ACC112 (cell line): Measurements from ENCODE around the gene DAP.

Source experiments
- H2AFZ ChIP-seq: fragments of 200-600 bp; sonication (generic); one replicate; pipeline ENCODE4 v1.6.0; 2017; ENCODE audit warnings: antibody characterized with exemption, low read length; ENCODE audit not compliant: unreplicated experiment
- H3K27ac ChIP-seq: fragments of 200-600 bp; sonication (generic); 2 replicates; pipeline ENCODE4 v1.5.1; 2014; ENCODE audit warnings: low read depth, mild to moderate bottlenecking, antibody characterized with exemption, low read length, moderate library complexity
- H3K27me3 ChIP-seq: fragments of 200-600 bp; sonication (generic); 2 replicates; pipeline ENCODE4 v1.6.1; 2014; ENCODE audit warnings: mild to moderate bottlenecking, antibody characterized with exemption, low read length, moderate library complexity, mixed read lengths; ENCODE audit not compliant: insufficient read depth
- H3K36me3 ChIP-seq: fragments of 200-600 bp; sonication (generic); 2 replicates; pipeline ENCODE4 v1.6.1; 2016; ENCODE audit warnings: mild to moderate bottlenecking, antibody characterized with exemption, low read length, moderate library complexity, mixed read lengths; ENCODE audit not compliant: insufficient read depth
- H3K4me1 ChIP-seq: fragments of 200-600 bp; sonication (generic); one replicate; pipeline ENCODE4 v1.6.1; 2016; ENCODE audit warnings: low read length, mixed read lengths; ENCODE audit not compliant: insufficient read depth, unreplicated experiment, control insufficient read depth
- H3K4me3 ChIP-seq: fragments of 200-600 bp; sonication (generic); 2 replicates; pipeline ENCODE4 v1.5.1; 2014; ENCODE audit warnings: mild to moderate bottlenecking, low read depth, low read length
- H3K79me2 ChIP-seq: fragments of 200-600 bp; sonication (generic); one replicate; pipeline ENCODE4 v1.6.0; 2016; ENCODE audit warnings: low read length; ENCODE audit not compliant: control insufficient read depth, unreplicated experiment, insufficient read depth

Gene DAP

GRCh38 chr5:10701567-10702039 lies 59.4 kb downstream of the DAP start:
- peak overlapping the region; percentile 74 for H3K27ac ChIP-seq
- peaks cover 48% of the 10 kb centered on the region for H3K4me1 ChIP-seq
- H3K79me2 ChIP-seq = peaks cover 13% of the 10 kb centered on the region
- no peaks in the 10 kb centered on the region for H3K27me3 ChIP-seq
- no peak overlapping the region for H2AFZ ChIP-seq
- peak overlapping the region; percentile 5; the same call in 1 of the 2 replicates for H3K4me3 ChIP-seq
- no peaks in the 10 kb centered on the region for H3K36me3 ChIP-seq

- H3K27ac ChIP-seq = no peak overlapping the region
Observed at GRCh38 chr5:10700516-10700915, 60.5 kb downstream of the DAP start.

GRCh38 chr5:10699987-10700386 lies 61.0 kb downstream of the DAP start:
- H3K4me3 ChIP-seq = no peak overlapping the region
- H3K27ac ChIP-seq = no peak overlapping the region
- no peaks in the 10 kb centered on the region for H3K27me3 ChIP-seq
- H3K4me1 ChIP-seq = peaks cover 44% of the 10 kb centered on the region
- no peak overlapping the region for H2AFZ ChIP-seq
- H3K79me2 ChIP-seq = peaks cover 13% of the 10 kb centered on the region
- no peaks in the 10 kb centered on the region for H3K36me3 ChIP-seq

More at GRCh38 chr5:10700516-10700915, 60.5 kb downstream of the DAP start:
- H2AFZ ChIP-seq = no peak overlapping the region
- H3K36me3 ChIP-seq = no peaks in the 10 kb centered on the region
- no peaks in the 10 kb centered on the region for H3K27me3 ChIP-seq
- no peak overlapping the region for H3K4me3 ChIP-seq
- peaks cover 45% of the 10 kb centered on the region for H3K4me1 ChIP-seq
- H3K79me2 ChIP-seq = peaks cover 13% of the 10 kb centered on the region

GRCh38 chr5:10699281-10699874 lies 61.7 kb downstream of the DAP start:
- no peak overlapping the region for H3K27ac ChIP-seq
- H3K4me3 ChIP-seq = no peak overlapping the region
- no peaks in the 10 kb centered on the region for H3K36me3 ChIP-seq
- H3K27me3 ChIP-seq = no peaks in the 10 kb centered on the region
- peaks cover 37% of the 10 kb centered on the region for H3K4me1 ChIP-seq
- peaks cover 13% of the 10 kb centered on the region for H3K79me2 ChIP-seq
- no peak overlapping the region for H2AFZ ChIP-seq

- no peak overlapping the region for H2AFZ ChIP-seq
- H3K4me3 ChIP-seq = no peak overlapping the region
- no peaks in the 10 kb centered on the region for H3K27me3 ChIP-seq
- H3K27ac ChIP-seq = no peak overlapping the region
- peaks cover 13% of the 10 kb centered on the region for H3K79me2 ChIP-seq
- no peaks in the 10 kb centered on the region for H3K36me3 ChIP-seq
- H3K4me1 ChIP-seq = peaks cover 28% of the 10 kb centered on the region
Observed at GRCh38 chr5:10695759-10696543, 65.1 kb downstream of the DAP start.

- peaks cover 9% of the 10 kb centered on the region for H3K79me2 ChIP-seq
- H3K27ac ChIP-seq = no peak overlapping the region
- no peak overlapping the region for H3K4me3 ChIP-seq
Observed at GRCh38 chr5:10695055-10695649, 65.9 kb downstream of the DAP start.

GRCh38 chr5:10691826-10692785 lies 68.9 kb downstream of the DAP start:
- peak overlapping the region; percentile 57 for H3K27ac ChIP-seq
- peaks cover 34% of the 10 kb centered on the region for H3K4me1 ChIP-seq
- peaks cover 14% of the 10 kb centered on the region for H3K79me2 ChIP-seq
- no peaks in the 10 kb centered on the region for H3K36me3 ChIP-seq
- no peaks in the 10 kb centered on the region for H3K27me3 ChIP-seq
- H2AFZ ChIP-seq = no peak overlapping the region
- no peak overlapping the region for H3K4me3 ChIP-seq

More at GRCh38 chr5:10695055-10695649, 65.9 kb downstream of the DAP start:
- H2AFZ ChIP-seq = no peak overlapping the region
- H3K4me1 ChIP-seq = peaks cover 28% of the 10 kb centered on the region
- no peaks in the 10 kb centered on the region for H3K27me3 ChIP-seq
- no peaks in the 10 kb centered on the region for H3K36me3 ChIP-seq

GRCh38 chr5:10690460-10691440 lies 70.3 kb downstream of the DAP start:
- no peak overlapping the region for H2AFZ ChIP-seq
- H3K4me1 ChIP-seq = peaks cover 34% of the 10 kb centered on the region
- peaks cover 19% of the 10 kb centered on the region for H3K79me2 ChIP-seq
- H3K4me3 ChIP-seq = no peak overlapping the region
- no peak overlapping the region for H3K27ac ChIP-seq
- H3K27me3 ChIP-seq = no peaks in the 10 kb centered on the region
- H3K36me3 ChIP-seq = no peaks in the 10 kb centered on the region

GRCh38 chr5:10689391-10690081 lies 71.5 kb downstream of the DAP start:
- Histone ChIP-seq H3K4me1 (peaks cover 28% of the 10 kb centered on the region), H3K79me2 (peaks cover 19% of the 10 kb centered on the region), H3K36me3 (no peaks in the 10 kb centered on the region), H3K27me3 (no peaks in the 10 kb centered on the region), H3K4me3 (no peak overlapping the region), H2AFZ (no peak overlapping the region), H3K27ac (no peak overlapping the region)
